Limb (tissue), 2 donors: ENCODE measurements around the gene VSIG10.
"Not testable (repeated sequence)": the region's sequence is repeated elsewhere in the genome, so short reads cannot be mapped to it uniquely, and the experiment has no call there.

Experiments
- DNase-seq, 2 donors: peaks; one replicate each; pipeline ENCODE4 v3.0.0-alpha.2; 2016; ENCODE audit errors: extremely low spot score in 2 of 2

Gene VSIG10

DNA sequence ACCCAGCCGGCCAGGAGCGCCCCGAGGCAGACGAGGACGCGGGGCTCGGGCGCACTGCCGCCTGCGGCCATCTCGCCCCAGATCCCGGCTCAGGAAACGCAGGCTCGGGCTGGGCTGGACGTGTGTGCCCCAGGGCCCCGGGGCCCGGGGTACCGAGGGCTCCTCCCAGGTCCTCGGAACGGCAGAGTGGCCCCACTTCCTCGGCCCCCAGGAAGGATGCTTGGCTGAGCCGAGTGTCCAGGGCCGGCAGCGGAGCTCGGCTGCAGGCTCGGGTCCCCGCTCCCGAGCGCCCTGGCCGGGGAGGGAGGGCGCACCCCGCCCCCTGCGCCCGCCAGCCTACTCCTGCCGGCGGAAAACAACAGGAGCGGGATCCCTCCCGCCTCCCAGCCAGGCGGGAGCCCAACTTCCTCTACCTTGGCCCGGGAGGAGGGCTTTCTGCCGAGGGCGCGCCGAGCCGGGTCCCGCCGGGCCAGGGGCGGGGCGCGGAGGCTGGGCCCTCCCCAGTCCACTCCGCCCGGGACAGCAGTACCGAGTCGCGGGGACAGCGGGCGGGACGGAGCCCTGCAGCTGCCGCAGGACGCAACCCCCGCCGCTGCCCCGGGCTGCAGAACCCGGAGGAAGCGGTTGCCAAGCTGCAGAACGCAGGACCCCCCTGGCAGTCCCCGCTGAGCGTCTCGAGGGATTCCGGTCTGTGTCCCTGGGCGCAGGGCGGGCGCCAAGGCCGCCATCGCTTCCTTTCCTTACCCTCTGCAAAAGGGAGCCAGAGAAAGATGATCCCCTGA lies at the start of gene VSIG10:
Gene VSIG10, minus strand, starts transcription at position 411 of the 782 bp plus-strand sequence. Its CDS starts 340 bp downstream, at position 71.
- DNase-seq: peak; percentile 15 to 67

GRCh38 chr12:118151755-118152154 lies 47.9 kb upstream of the VSIG10 start:
- DNase-seq: no peak

GRCh38 chr12:118150625-118151024 lies 46.8 kb upstream of the VSIG10 start:
- DNase-seq: no peak

GRCh38 chr12:118148287-118148686 lies 44.5 kb upstream of the VSIG10 start:
- DNase-seq: no peak

DNA sequence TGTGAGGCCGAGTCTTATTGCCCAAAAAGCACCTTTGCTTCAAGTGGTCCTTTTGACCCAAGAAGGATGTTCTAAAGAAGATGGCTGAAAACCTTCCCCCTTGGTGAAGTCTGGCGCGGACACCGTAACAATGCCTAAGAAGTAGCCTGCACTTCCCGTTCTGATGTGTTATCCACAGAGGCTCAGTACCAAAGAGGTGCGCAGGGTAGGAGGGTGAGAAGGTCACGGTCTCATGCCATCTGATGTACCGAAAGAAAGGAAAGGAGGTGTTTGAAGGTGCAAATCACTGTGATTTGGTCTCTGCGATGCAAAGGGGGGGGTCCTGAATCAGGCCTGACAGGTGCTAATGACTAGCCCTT lies 42.0 kb upstream of the VSIG10 start:
- no peak for DNase-seq

GRCh38 chr12:118145113-118145797 lies 41.4 kb upstream of the VSIG10 start:
- DNase-seq: no peak

DNA sequence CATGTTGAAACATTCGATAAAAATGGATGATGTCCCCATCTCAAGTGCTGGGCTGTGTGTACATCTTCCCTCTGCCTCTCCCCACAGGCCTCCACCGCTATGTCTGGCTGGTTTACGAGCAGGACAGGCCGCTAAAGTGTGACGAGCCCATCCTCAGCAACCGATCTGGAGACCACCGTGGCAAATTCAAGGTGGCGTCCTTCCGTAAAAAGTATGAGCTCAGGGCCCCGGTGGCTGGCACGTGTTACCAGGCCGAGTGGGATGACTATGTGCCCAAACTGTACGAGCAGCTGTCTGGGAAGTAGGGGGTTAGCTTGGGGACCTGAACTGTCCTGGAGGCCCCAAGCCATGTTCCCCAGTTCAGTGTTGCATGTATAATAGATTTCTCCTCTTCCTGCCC lies 40.7 kb upstream of the VSIG10 start:
- DNase-seq: no peak

DNA sequence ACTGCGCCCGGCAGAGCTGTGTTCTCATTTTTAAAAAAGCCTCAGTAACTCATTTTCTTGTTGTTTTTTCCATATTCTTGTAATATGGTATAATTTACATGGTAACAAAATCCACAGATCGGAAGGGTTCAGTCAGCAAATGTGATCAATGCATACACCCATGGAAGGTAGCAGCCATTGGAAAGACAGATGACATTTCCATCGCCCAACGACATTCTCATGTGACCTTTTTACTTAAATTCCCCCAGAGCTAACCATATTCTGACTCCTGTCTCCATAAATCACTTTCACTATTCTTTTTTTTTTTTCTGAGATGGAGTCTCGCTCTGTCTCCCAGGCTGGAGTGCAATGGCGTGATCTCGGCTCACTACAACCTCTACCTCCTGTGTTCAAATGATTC lies 37.0 kb upstream of the VSIG10 start:
- DNase-seq: no peak

GRCh38 chr12:118137148-118137678 lies 33.4 kb upstream of the VSIG10 start:
- no peak for DNase-seq

- DNase-seq: no peak
These were observed 32.8 kb upstream of the VSIG10 start for GRCh38 chr12:118136559-118137003.

GRCh38 chr12:118135788-118136558 lies 32.2 kb upstream of the VSIG10 start, which contains the start of gene PEBP1:
Gene PEBP1, plus strand, starts transcription at chr12:118136124. Its CDS starts 86 bp downstream, at chr12:118136210.
- peak; percentile 93 to 95 for DNase-seq

DNA sequence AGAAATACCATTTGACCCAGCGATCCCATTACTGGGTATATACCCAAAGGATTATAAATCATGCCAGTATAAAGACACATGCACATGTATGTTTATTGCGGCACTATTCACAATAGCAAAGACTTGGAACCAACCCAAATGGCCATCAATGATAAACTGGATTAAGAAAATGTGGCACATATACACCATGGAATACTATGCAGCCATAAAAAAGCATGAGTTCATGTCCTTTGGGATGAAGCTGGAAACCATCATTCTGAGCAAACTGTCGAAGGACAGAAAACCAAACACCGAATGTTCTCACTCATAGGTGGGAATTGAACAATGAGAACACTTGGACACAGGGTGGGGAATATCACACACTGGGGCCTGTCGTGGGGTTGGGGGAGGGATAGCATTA lies 25.6 kb upstream of the VSIG10 start:
- DNase-seq: not testable (repeated sequence)

GRCh38 chr12:118127867-118128266 lies 24.1 kb upstream of the VSIG10 start:
- DNase-seq: no peak

- peak in 1 of 2 donors; percentile 62 for DNase-seq
These were observed 22.4 kb upstream of the VSIG10 start for GRCh38 chr12:118126119-118126757.

DNA sequence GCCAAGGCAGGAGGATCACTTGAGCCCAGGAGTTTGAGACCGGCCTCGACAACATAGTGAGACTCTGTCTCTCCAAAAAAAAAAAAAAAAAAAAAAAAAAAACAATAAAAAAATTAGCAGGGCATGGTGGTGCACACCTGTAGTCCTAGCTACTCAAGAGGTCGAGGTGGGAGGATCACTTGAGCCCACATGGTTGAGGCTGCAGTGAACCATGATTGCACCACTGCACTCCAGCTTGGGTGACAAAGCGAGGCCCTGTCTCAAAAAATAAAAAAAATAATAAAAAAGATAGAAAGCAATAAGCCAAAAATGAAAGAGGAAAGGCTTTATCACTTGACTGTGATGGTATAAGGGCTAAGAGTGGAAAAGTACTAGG lies 21.9 kb upstream of the VSIG10 start:
- no peak for DNase-seq

DNA sequence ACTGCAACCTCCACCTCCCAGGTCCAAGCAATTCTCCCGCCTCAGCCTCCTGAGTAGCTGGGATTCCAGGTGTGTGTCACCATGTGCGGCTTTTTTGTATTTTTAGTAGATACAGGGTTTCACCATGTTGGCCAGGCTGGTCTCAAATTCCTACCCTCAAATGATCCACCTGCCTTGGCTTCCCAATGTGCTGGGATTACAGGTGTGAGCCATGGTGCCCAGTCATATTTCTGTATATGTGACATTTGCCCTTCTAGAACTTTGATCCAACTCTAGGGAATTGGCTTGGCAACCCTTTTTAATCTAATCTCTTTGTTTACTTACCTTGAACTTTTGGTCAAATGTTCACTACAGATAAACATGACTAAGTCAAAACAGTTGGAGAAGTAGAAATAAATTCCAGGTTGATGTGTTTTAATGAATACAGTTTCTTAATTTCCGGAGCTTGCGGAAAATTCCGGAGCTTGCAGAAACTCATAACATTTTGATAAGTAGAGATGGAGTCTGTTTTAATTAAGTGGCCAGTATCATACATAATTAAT lies 20.6 kb upstream of the VSIG10 start:
- DNase-seq: no peak

DNA sequence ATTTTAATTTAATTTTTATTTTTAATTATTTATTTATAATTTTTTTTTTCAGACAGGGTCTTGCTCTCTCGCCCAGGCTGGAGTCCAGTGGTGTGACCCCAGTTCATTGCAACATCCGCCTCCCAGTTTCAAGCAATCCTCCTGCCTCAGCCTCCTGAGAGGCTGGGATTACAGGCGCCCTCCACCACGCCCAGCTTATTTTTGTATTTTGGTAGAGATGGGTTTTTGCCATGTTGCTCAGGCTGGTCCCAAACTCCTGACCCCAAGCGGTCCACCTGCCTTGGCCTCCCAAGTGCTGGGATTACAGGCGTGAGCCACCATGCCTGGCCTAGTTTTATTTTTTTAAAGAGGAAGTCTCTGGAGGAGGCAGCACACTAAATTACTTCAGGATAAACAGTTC lies 18.5 kb upstream of the VSIG10 start:
- DNase-seq: no peak

- peak; percentile 55 to 75 for DNase-seq
These were observed 17.0 kb upstream of the VSIG10 start for GRCh38 chr12:118120579-118121363.

DNA sequence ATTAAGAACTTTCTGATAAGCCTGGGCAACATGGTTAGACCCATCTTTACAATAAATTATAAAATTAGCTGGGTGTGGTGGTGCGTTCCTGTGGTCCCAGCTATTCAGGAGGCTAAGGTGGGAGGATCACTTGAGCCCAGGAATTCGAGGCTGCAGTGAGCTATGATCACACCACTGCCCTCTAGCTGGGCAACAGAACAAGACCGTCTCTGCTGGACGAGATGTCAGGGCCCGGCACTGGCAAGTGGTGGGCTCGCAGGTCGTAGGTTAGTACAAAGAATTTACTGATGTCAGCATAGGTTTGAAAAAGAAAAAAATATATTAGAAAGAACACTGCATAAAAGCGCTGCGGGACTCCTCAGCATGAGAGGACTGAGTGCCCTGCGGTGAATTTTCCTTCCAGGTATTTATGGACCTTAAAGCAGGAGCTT lies 15.7 kb upstream of the VSIG10 start:
- no peak for DNase-seq

DNA sequence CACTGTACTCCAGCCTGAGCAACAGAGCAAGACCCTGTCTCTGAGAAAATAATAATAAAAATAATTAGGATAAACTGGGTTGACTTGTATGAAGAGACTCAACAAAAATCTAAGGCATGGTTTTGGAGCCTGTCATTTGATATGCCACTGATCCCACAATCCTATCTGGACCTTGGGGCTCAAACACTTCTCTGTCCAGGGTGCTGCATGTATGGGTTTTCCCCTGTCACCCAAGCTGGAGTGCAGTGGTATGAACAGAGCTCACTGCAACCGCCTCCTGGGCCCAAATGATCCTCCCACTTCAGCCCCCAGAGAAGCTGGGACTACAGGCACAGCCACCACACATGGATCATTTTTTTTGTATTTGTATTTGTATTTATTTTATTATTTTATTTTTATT lies 5.3 kb upstream of the VSIG10 start:
- DNase-seq: no peak
